B cell (primary cell): ENCODE measurements around the gene ZNF662. TPM values are rescaled to one million over a fixed set of nuclear protein-coding genes. Genes with fewer than 3 reads are reported as not detected.

Experiments
- ATAC-seq: fragments of 200-7000 bp; cut with Tn5 transposase; one replicate; pipeline ENCODE4 v1.10.0; 2021; ENCODE audit warnings: low read depth, mild to moderate bottlenecking, moderate number of reproducible peaks, moderate library complexity
- CTCF ChIA-PET: fragments of 350-600 bp; sonication (Branson Sonifier 250); formaldehyde crosslinking; loops from one replicate; lab custom pipeline; 2021; ENCODE audit warnings: antibody characterized with exemption, inconsistent platforms; lab: Charles Lee
- POLR2A ChIA-PET: fragments of 350-600 bp; sonication (Branson Sonifier 250); formaldehyde crosslinking; loops from one replicate; lab custom pipeline; 2021; ENCODE audit warnings: antibody characterized with exemption; lab: Charles Lee
- DNase-seq: peaks from one replicate; pipeline ENCODE4 v3.0.0; 2013
- H2AFZ ChIP-seq: 2 replicates; pipeline ENCODE4 v1.6.1; 2012; ENCODE audit warnings: mild to moderate bottlenecking, low read depth, low read length; ENCODE audit not compliant: insufficient read depth, poor library complexity, severe bottlenecking
- H3K27ac ChIP-seq, 2 donors: 1 replicate in 1 of 2; 2 replicates in 1 of 2; pipeline ENCODE4 v1.5.1; 2012 to 2013; ENCODE audit warnings: low read length in 2 of 2, mild to moderate bottlenecking in 2 of 2, moderate library complexity in 1 of 2
- H3K27me3 ChIP-seq, 4 experiments: fragments of 200-600 bp in 1 of 4; sonication (generic) in 1 of 4; replicated peaks in 1 of 4; 1 replicate in 2 of 4; 2 replicates in 2 of 4; pipeline versions ENCODE4 v1.6.1 to v1.7.0; 2013 to 2016; ENCODE audit warnings: low read length in 3 of 4, mild to moderate bottlenecking in 2 of 4, mixed read lengths in 1 of 4, moderate library complexity in 1 of 4; ENCODE audit not compliant: insufficient read depth in 4 of 4, control insufficient read depth in 3 of 4; ENCODE audit errors: control extremely low read depth in 1 of 4
- H3K36me3 ChIP-seq, 2 experiments: replicated peaks in 1 of 2; 1 replicate in 1 of 2; 2 replicates in 1 of 2; pipeline versions ENCODE4 v1.6.1 to v1.7.1; 2013; ENCODE audit warnings: low read length in 1 of 2; ENCODE audit not compliant: insufficient read depth in 2 of 2, control insufficient read depth in 1 of 2; ENCODE audit errors: control extremely low read depth in 1 of 2, extremely low read depth in 1 of 2
- H3K4me1 ChIP-seq, 2 donors: fragments of 200-600 bp in 1 of 2; sonication (generic) in 1 of 2; 1 replicate in 1 of 2; 2 replicates in 1 of 2; pipeline versions ENCODE4 v1.5.1 to v1.6.1; 2013 to 2017; ENCODE audit warnings: low read length in 2 of 2; ENCODE audit not compliant: control insufficient read depth in 2 of 2, insufficient read depth in 2 of 2
- H3K4me2 ChIP-seq: replicated peaks from 2 replicates; pipeline ENCODE3; 2012; ENCODE audit warnings: mild to moderate bottlenecking, low read depth, low read length; ENCODE audit not compliant: poor library complexity, severe bottlenecking
- H3K4me3 ChIP-seq, 5 experiments: fragments of 200-600 bp in 1 of 5; sonication (generic) in 1 of 5; 1 replicate in 3 of 5; 2 replicates in 2 of 5; pipeline versions ENCODE4 v1.5.1 to v1.7.0; 2011 to 2016; ENCODE audit warnings: low read length in 4 of 5, mild to moderate bottlenecking in 4 of 5, low read depth in 2 of 5, control low read depth in 1 of 5, moderate library complexity in 1 of 5; ENCODE audit not compliant: insufficient read depth in 1 of 5; ENCODE audit errors: control extremely low read depth in 1 of 5, extremely low read depth in 1 of 5
- H3K79me2 ChIP-seq: fragments of 200-600 bp; sonication (generic); one replicate; pipeline ENCODE4 v1.6.0; 2016; ENCODE audit warnings: low read length; ENCODE audit not compliant: control insufficient read depth, insufficient read depth
- H3K9ac ChIP-seq: fragments of 200-600 bp; sonication (generic); 2 replicates; pipeline ENCODE4 v1.6.1; 2017; ENCODE audit warnings: mild to moderate bottlenecking, low read length, moderate library complexity
- H3K9me3 ChIP-seq, 3 donors: one replicate each; pipeline versions ENCODE4 v1.6.1 to v1.7.1; 2013; ENCODE audit warnings: low read length in 2 of 3; ENCODE audit not compliant: control insufficient read depth in 2 of 3, insufficient read depth in 1 of 3; ENCODE audit errors: control extremely low read depth in 1 of 3
- H4K20me1 ChIP-seq: 2 replicates; pipeline ENCODE4 v1.6.0; 2012; ENCODE audit warnings: mild to moderate bottlenecking, low read length; ENCODE audit not compliant: insufficient read depth, control insufficient read depth, poor library complexity, severe bottlenecking
- H3K27ac Mint-ChIP-seq: one replicate; pipeline ENCODE4 v1.8.0; 2021; ENCODE audit warnings: mixed read lengths
- H3K27me3 Mint-ChIP-seq: one replicate; pipeline ENCODE4 v1.8.0; 2021; ENCODE audit warnings: mixed read lengths
- H3K4me1 Mint-ChIP-seq: one replicate; pipeline ENCODE4 v1.8.0; 2021; ENCODE audit warnings: mixed read lengths
- H3K4me3 Mint-ChIP-seq: one replicate; pipeline ENCODE4 v1.8.0; 2021; ENCODE audit warnings: mixed read lengths
- H3K9me3 Mint-ChIP-seq: one replicate; pipeline ENCODE4 v1.8.0; 2022; ENCODE audit warnings: mixed read lengths; ENCODE audit not compliant: insufficient read depth
- CTCF ChIP-seq: fragments of 200-600 bp; IDR thresholded peaks from one replicate; pipeline ENCODE4 v1.8.0; 2022; ENCODE audit warnings: antibody characterized with exemption, mild to moderate bottlenecking
- EZH2 ChIP-seq: IDR thresholded peaks from 2 replicates; pipeline ENCODE4 v1.6.1; 2012; ENCODE audit warnings: borderline replicate concordance, low read depth, mild to moderate bottlenecking, moderate library complexity, low read length; ENCODE audit not compliant: insufficient read depth, poor library complexity, severe bottlenecking
- WGBS: methylation state at CpG from one replicate; pipeline ENCODE4 v1.1.5; 2013; ENCODE audit warnings: missing lambda C conversion rate; ENCODE audit not compliant: insufficient coverage; 5-methylcytosine and 5-hydroxymethylcytosine counted together
- intact Hi-C: fragments of 100-400 bp; cut with micrococcal nuclease; formaldehyde crosslinking; loops from one replicate; pipeline ENCODE4 v1.10.0; 2022
- polyA plus RNA-seq: library from polyadenylated mRNA; depleted of rRNA; stranded (reverse); fragments of >200 nt; gene quantifications from 2 replicates; pipeline ENCODE4 v1.2.3, GENCODE V29; 2012
- total RNA-seq, 2 donors: library from RNA; stranded (reverse); fragments of 120-200 nt in 1 of 2; gene quantifications; 1 replicate in 1 of 2; 2 replicates in 1 of 2; pipeline versions ENCODE4 v1.2.3 to v1.2.4, GENCODE V29; 2013 to 2022

Gene ZNF662
- total and polyA plus RNA-seq, 2 donors (not counting 1 experiment from before 2014, with no cell fraction given) = 0.12 to 0.42 TPM

GRCh38 chr3:42873221-42873982 lies 32.5 kb upstream of the ZNF662 start:
- ATAC-seq (no peak), DNase-seq (no peak)
- Histone ChIP-seq H3K36me3 (no peaks in the 10 kb centered on the region), H3K79me2 (no peaks in the 10 kb centered on the region), H3K9me3 (no peaks in the 10 kb centered on the region), H3K9ac (no peak overlapping the region), H3K27ac (no peak overlapping the region), H3K4me3 (no peak overlapping the region), H3K4me1 (no peaks in the 10 kb centered on the region), H2AFZ (no peak overlapping the region), H4K20me1 (no peaks in the 10 kb centered on the region), H3K4me2 (no peak overlapping the region), H3K27me3 (no peaks in the 10 kb centered on the region)
- no peak for TF ChIP-seq CTCF
- no peak for TF ChIP-seq EZH2
- H3K4me1 Mint-ChIP-seq = no peaks in the 10 kb centered on the region
- no peaks in the 10 kb centered on the region for H3K9me3 Mint-ChIP-seq
- H3K4me3 Mint-ChIP-seq = no peak overlapping the region
- CTCF ChIA-PET = no interaction called here
- peaks cover 7% of the 10 kb centered on the region for H3K27me3 Mint-ChIP-seq
- WGBS = 100% methylated on average over 1 of the region's 9 CpGs
- POLR2A ChIA-PET = no interaction called here
- intact Hi-C loops = no loop called here
- no peak overlapping the region for H3K27ac Mint-ChIP-seq

- no peaks in the 10 kb centered on the region for H3K79me2 ChIP-seq
- ATAC-seq (no peak), DNase-seq (no peak)
- Mint-ChIP-seq H3K4me3 (no peak overlapping the region), H3K27ac (no peak overlapping the region), H3K4me1 (no peaks in the 10 kb centered on the region), H3K9me3 (no peaks in the 10 kb centered on the region), H3K27me3 (peaks cover 7% of the 10 kb centered on the region)
- H3K9ac ChIP-seq = no peak overlapping the region
- no peak overlapping the region for H2AFZ ChIP-seq
- no peaks in the 10 kb centered on the region for H3K27me3 ChIP-seq
- CTCF ChIA-PET = interaction anchor here (1.1 to 1.3 kb wide), 2 partner anchors 35 to 44 kb away, joined by 3 to 5 read pairs; no protein-coding TSS in a partner anchor
- no peak overlapping the region for H3K4me2 ChIP-seq
- TF ChIP-seq CTCF (no peak), EZH2 (no peak)
- H3K4me3 ChIP-seq = no peak overlapping the region
- intact Hi-C loops = no loop called here
- no peaks in the 10 kb centered on the region for H3K36me3 ChIP-seq
- WGBS = 91% methylated on average over 10 of the region's 10 CpGs
- no peak overlapping the region for H3K27ac ChIP-seq
- H3K9me3 ChIP-seq = no peaks in the 10 kb centered on the region
- H4K20me1 ChIP-seq = no peaks in the 10 kb centered on the region
- POLR2A ChIA-PET = no interaction called here
- no peaks in the 10 kb centered on the region for H3K4me1 ChIP-seq
Measured at GRCh38 chr3:42874749-42875148, 31.2 kb upstream of the ZNF662 start.
